Prostate gland (tissue), 2 donors: ENCODE data around the gene CDK14. TPM values are rescaled to one million over a fixed set of nuclear protein-coding genes. Genes with fewer than 3 reads are reported as not detected.
"Not testable (repeated sequence)": the region's sequence is repeated elsewhere in the genome, so short reads cannot be mapped to it uniquely, and the experiment has no call there.

Experiments used
- DNase-seq: peaks from one replicate; pipeline ENCODE4 v3.0.0-alpha.2; 2019; ENCODE audit warnings: low spot score
- H3K27ac ChIP-seq, 2 donors: fragments of 200-600 bp; sonication (generic); 2 replicates each; pipeline ENCODE4 v1.5.1; 2017 to 2019
- H3K27me3 ChIP-seq: fragments of 200-600 bp; sonication (generic); replicated peaks from 2 replicates; pipeline ENCODE4 v1.5.1; 2019; ENCODE audit not compliant: insufficient read depth
- H3K36me3 ChIP-seq, 2 donors: fragments of 200-600 bp; sonication (generic); 1 replicate in 1 of 2; 2 replicates in 1 of 2; pipeline versions ENCODE4 v1.5.1 to v1.8.1; 2017 to 2019
- H3K4me1 ChIP-seq: fragments of 200-600 bp; sonication (generic); replicated peaks from 2 replicates; pipeline ENCODE4 v1.5.1; 2019
- H3K4me3 ChIP-seq, 2 donors: fragments of 200-600 bp; sonication (generic); 2 replicates each; pipeline ENCODE4 v1.5.1; 2017 to 2019
- H3K9me3 ChIP-seq: fragments of 200-600 bp; sonication (generic); 2 replicates; pipeline ENCODE4 v1.5.1; 2017
- POLR2A ChIP-seq: fragments of 450-650 bp; IDR thresholded peaks from one replicate; pipeline ENCODE4 v1.6.1; 2016; ENCODE audit warnings: antibody characterized with exemption, mild to moderate bottlenecking
- POLR2AphosphoS5 ChIP-seq: sonication (generic); formaldehyde crosslinking; IDR thresholded peaks from one replicate; pipeline ENCODE4 v1.6.1; 2017; ENCODE audit warnings: antibody characterized with exemption
- WGBS: methylation state at CpG from one replicate; pipeline ENCODE4 v1.1.5; 2018; 5-methylcytosine and 5-hydroxymethylcytosine counted together
- intact Hi-C: fragments of 100-400 bp; cut with DNase I; formaldehyde crosslinking; loops from one replicate; pipeline ENCODE4 v1.14.2; 2022
- total RNA-seq, 2 donors: library from RNA; depleted of rRNA; stranded (reverse); fragments of >200 nt; gene quantifications; one replicate each; pipeline ENCODE4 v1.1.0, GENCODE V29; 2016
- TF ChIP-seq, protein P1 (sequence below), 4 experiments: fragments of 200-600 bp in 2 of 4; fragments of 450-650 bp in 2 of 4; sonication (generic) in 2 of 4; IDR thresholded peaks; 1 replicate in 3 of 4; 2 replicates in 1 of 4; pipeline ENCODE4 v1.5.1; 2016 to 2019; ENCODE audit warnings: antibody characterized with exemption in 4 of 4, mild to moderate bottlenecking in 2 of 4, moderate library complexity in 2 of 4

CDK14 gene
- total RNA-seq, 2 donors from 2014 or later, result 13.7 to 20.7 TPM

DNA sequence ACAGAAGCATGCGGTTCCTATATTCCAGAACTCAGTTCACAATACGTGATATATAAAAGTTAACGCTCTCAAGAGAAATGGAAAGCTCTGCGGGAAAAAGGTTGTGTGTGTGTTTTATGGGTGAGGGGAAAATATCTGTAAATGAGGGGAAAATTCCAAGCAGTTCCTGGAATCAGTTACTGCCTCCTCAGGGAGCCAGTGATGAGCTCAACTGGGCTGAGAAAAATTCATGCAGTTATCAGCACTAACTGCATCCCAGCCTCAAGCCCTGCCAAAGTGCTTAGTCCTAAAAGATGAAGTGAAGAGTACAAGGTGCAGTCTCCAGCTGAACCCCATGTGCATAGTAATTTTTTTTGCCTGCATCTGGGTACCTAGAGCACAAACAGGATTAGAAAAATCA, 191.9 kb downstream of the CDK14 start:
- intact Hi-C loops, result no loop called here
- Histone ChIP-seq H3K36me3 (no peaks in the 10 kb centered on the region), H3K27ac (no peak overlapping the region), H3K27me3 (no peaks in the 10 kb centered on the region), H3K4me3 (no peak overlapping the region), H3K4me1 (no peaks in the 10 kb centered on the region), H3K9me3 (no peaks in the 10 kb centered on the region)
- 75% methylated on average over 4 of the region's 4 CpGs for WGBS
- TF ChIP-seq POLR2A (no peak), POLR2AphosphoS5 (no peak)
- TF ChIP-seq, protein P1, sequence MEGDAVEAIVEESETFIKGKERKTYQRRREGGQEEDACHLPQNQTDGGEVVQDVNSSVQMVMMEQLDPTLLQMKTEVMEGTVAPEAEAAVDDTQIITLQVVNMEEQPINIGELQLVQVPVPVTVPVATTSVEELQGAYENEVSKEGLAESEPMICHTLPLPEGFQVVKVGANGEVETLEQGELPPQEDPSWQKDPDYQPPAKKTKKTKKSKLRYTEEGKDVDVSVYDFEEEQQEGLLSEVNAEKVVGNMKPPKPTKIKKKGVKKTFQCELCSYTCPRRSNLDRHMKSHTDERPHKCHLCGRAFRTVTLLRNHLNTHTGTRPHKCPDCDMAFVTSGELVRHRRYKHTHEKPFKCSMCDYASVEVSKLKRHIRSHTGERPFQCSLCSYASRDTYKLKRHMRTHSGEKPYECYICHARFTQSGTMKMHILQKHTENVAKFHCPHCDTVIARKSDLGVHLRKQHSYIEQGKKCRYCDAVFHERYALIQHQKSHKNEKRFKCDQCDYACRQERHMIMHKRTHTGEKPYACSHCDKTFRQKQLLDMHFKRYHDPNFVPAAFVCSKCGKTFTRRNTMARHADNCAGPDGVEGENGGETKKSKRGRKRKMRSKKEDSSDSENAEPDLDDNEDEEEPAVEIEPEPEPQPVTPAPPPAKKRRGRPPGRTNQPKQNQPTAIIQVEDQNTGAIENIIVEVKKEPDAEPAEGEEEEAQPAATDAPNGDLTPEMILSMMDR (IDR thresholded peaks at IDR 0.05), result no peak
- DNase-seq, result no peak

DNA sequence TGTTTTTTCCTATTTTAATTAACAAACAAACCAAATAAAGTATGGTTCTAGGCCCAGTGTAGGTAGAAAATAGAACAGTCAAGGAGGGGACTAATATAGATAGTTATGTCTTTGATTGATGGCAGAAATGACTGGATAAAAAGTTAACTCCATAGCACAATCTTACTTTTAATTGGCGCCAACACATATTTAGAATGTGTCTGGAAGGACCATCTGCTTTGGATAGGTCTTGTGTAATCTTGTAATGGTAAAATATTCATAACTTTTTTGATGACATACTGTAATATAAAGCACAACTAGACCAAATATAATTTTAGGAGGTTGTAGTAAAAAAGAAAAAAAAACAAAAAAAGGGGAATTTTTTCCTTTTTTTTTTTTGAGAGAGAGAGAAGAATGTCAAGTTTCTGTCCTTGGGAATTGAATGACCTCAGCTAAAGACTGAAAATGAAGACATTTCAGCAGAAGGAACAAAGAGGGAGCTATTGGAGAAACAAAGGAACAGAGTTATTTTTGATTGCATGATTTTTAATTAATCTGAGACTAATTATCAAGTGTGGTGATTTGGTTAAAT, 193.7 kb downstream of the CDK14 start:
- H3K9me3 ChIP-seq, result no peaks in the 10 kb centered on the region
- H3K36me3 ChIP-seq, result no peaks in the 10 kb centered on the region
- TF ChIP-seq POLR2AphosphoS5, result no peak
- TF ChIP-seq, protein P1 (IDR thresholded peaks at IDR 0.05), result no peak
- no peak for TF ChIP-seq POLR2A
- no peaks in the 10 kb centered on the region for H3K4me1 ChIP-seq
- no peak for DNase-seq
- no peaks in the 10 kb centered on the region for H3K27me3 ChIP-seq
- WGBS, result 98% methylated on average over 1 of the region's 1 CpG
- no peak overlapping the region for H3K27ac ChIP-seq
- H3K4me3 ChIP-seq, result no peak overlapping the region
- intact Hi-C loops, result no loop called here

DNA sequence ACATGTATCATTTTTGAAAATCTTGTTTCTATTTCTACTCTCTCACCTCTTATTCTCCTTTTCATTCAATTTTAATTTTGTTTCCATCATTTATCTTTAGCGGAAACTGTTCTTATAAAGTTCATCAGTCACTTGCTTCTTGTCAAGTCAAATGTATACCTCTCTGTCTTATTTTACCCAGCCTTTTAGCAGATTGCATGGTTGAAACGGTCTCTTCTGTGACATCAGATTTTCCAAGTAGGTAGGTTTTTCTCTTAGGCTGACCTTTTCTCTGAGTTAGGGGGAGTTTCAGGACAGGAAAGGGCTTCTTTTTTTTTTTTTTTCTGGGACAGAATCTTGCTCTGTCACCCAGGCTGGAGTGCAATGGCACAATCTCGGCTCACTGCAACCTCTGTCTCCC, 195.5 kb downstream of the CDK14 start:
- no peak overlapping the region for H3K27ac ChIP-seq
- H3K36me3 ChIP-seq, result no peaks in the 10 kb centered on the region
- H3K9me3 ChIP-seq, result no peaks in the 10 kb centered on the region
- H3K4me1 ChIP-seq, result no peaks in the 10 kb centered on the region
- WGBS, result 70% methylated on average over 3 of the region's 3 CpGs
- H3K4me3 ChIP-seq, result no peak overlapping the region
- TF ChIP-seq POLR2A, result no peak
- no peak for TF ChIP-seq POLR2AphosphoS5
- TF ChIP-seq, protein P1 (IDR thresholded peaks at IDR 0.05), result no peak
- H3K27me3 ChIP-seq, result no peaks in the 10 kb centered on the region
- intact Hi-C loops, result no loop called here
- no peak for DNase-seq

DNA sequence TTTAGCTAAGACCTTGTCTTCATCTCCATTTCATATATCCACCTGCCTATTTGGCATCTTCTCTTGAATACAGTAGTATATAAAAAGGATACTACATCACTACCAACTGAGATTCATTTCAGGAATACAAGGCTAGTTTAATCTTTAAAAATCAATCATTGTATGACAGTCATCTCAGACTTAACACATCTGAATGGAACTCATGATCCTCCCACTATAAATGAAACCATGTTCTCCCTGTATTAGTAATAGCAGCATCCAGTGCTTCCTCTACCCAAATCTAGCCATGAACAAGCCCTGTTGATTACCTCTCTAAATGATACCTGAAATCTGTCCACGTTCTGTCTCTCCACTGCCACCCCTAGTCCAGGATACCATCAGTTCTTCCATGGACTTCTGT, 196.2 kb downstream of the CDK14 start:
- Histone ChIP-seq H3K27ac (no peak overlapping the region), H3K27me3 (no peaks in the 10 kb centered on the region), H3K9me3 (no peaks in the 10 kb centered on the region), H3K36me3 (no peaks in the 10 kb centered on the region), H3K4me1 (no peaks in the 10 kb centered on the region), H3K4me3 (no peak overlapping the region)
- 97% methylated on average over 1 of the region's 1 CpG for WGBS
- intact Hi-C loops, result no loop called here
- DNase-seq, result no peak
- TF ChIP-seq POLR2A (no peak), POLR2AphosphoS5 (no peak)
- TF ChIP-seq, protein P1 (IDR thresholded peaks at IDR 0.05), result no peak

DNA sequence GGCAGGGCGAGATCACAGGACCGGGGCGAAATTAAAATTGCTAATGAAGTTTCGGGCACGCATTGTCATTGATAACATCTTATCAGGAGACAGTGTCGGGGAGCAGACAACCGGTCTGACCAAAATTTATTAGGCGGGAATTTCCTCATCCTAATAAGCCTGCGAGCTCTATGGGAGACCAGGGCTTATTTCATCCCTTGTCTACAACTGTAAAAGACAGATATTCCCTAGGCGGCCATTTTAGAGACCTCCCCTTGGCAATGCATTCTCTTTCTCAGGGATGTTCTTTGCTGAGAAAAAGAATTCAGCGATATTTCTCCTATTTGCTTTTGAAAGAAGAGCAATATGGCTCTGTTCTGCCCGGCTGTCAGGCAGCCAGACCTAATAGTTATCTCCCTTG, 198.1 kb downstream of the CDK14 start:
- H3K36me3 ChIP-seq, intact Hi-C loops, H3K4me3 ChIP-seq, H3K4me1 ChIP-seq, H3K9me3 ChIP-seq, H3K27me3 ChIP-seq, H3K27ac ChIP-seq, DNase-seq: not testable (repeated sequence)
- WGBS, result 97% methylated on average over 12 of the region's 12 CpGs
